Measurements from ENCODE around the gene MTFR2.

MTFR2 gene

DNA sequence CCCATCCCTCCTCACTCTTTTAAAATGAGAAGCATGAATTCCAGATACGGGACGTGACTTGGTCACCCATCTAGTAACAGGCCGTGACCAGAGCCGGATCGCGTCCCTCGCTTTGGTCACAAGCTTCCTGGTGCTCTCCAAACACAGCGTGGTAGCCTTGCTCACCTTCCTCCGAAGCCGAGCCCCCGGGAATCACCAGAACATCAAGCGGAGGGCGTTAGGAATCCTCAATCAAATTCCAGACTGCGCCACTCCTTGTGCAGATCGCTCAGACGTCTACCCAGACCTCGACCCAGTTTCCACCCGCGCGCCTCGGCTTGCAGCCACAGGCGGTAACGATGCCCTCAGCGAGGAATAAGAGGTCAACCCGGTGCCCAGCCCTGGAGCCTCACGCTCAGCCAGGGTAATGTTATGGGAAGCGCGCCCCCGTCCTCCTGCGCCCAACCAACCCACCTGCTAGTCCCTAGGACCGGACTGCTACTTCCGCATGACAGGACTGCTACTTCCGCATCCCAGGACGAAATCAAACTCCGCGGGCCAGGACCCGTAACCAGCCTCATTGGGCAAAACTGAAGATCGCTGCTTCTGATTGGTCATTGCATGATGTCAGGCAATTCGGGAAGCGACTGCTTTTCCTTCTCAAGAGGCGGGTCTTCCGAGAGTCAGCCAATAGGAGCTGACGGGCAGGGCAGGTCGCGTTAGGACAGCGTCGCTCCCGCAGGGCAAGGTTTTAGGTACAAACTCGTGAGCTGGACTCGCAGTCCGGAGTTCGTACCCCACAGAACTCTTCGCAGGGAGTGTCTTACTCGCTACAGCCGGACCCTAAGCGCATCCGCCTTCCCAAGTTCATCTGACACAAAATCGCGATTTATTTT, at the start of gene MTFR2:
Gene MTFR2, minus strand, starts transcription at position 501 of the 875 bp plus-strand sequence. CDS start 1,212 bp downstream, outside the sequence.
- peak; percentile 89 for DNase-seq

DNA sequence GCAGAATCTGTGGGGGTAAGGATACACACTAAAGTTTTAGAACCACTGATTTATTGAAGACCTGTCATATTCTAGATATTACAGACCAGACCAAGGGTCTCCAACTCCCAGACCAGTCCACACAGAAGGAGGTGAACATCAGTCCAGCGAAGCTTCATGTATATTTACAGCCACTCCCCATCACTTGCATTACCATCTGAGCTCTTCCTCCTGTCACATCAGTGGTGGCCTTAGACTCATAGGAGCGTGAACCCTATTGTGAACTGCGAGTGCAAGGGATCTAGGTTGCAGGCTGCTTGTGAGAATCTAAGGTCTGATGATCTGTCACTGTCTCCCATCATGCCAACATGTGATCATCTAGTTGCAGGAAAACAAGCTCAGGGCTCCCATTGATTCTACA, 44.5 kb upstream of the MTFR2 start:
- DNase-seq: no peak

- peak; percentile 79 for DNase-seq
These were observed 40.4 kb upstream of the MTFR2 start for GRCh38 chr6:136290410-136291010.

GRCh38 chr6:136289579-136290409, 39.7 kb upstream of the MTFR2 start, which contains the start of gene BCLAF1:
Gene BCLAF1 (minus strand): TSS chr6:136289846. CDS start chr6:136279866, 9,980 bp downstream.
- peak; percentile 99 for DNase-seq

DNA sequence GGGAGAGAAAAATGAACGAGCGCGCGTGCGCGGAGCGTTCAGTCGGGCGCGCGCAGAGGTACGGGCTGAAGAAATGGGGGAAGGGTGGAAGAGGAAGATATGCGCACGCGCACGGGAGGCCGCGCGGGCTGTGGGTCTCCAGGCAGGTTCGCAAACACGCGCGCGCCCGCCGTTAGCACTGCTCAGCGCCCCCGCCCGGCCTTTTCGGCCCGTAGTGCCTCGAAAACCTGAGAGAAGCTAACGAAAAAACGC, 39.1 kb upstream of the MTFR2 start:
- DNase-seq: peak; percentile 92

DNA sequence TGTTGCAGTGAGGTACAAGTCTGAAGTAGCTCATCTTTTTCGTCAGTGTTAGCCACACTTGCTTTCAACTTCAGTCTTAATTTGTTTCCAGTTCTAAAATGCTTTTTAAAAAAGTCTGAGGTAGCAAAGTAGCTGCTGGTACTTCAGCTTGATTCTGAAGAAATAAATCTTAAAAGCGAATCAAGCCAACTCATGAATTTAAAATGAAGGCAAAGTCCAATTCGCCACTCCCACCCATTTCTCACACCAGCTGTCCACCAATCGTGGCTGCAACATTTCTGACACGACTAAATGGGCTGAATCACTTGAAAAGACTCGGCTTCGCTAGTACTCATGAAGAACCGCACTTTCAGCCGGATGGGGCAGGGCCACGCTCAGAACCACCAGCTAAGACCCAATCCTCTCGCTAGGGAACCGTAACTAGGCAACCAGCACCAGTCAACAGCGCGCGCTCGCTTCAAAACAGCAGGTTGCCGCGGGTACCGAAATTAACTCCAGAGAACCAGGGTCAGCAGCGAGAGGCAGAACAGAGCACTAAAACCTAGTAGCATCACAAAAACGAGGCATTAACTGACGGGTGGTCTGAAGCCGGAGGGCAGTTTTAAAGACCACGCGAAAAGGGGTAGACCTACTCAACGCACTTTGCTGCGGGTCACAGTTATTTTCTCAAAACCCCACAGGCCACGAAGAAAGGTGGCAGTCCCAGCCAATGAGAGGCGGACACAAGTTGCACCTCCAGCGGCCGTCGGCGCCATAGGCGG, 38.6 kb upstream of the MTFR2 start:
- DNase-seq: peak; percentile 88

DNA sequence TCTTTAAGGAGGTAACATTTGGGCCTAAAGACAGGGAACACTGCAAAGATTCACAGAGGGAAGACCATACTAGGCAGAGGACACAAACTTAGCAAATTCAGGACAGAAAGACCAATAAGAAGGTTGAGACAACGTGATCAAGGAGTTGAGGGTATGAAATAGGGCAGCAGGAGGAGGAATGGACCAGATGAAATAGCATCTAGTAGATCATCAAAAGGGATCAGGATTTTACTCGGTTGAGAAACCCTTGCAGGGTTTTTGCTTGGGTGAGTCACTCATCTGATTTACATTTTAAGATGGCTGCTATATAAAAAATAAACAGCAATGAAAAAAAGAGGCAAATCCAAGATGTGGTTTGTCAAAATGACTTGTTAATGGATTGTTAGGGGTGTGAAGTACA, 34.8 kb upstream of the MTFR2 start:
- no peak for DNase-seq

DNA sequence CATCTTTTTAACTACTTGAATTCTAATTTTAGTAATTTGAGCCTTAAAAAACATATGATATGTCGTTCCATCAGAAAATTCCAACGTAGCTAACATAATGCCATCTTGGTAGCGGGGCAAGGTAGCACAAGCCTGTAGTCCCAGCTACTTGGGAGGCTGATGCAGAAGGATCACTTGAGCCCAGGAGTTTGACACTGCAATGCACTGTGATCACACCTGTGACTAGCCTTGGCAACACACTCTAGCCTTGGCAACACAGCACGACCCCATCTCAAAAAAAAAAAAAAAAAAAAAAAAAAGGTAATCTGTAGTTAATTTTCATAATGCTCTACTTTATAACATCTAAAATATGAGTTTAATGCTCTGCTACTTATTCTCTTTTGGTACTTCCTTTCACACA, 32.8 kb upstream of the MTFR2 start:
- DNase-seq: no peak

DNA sequence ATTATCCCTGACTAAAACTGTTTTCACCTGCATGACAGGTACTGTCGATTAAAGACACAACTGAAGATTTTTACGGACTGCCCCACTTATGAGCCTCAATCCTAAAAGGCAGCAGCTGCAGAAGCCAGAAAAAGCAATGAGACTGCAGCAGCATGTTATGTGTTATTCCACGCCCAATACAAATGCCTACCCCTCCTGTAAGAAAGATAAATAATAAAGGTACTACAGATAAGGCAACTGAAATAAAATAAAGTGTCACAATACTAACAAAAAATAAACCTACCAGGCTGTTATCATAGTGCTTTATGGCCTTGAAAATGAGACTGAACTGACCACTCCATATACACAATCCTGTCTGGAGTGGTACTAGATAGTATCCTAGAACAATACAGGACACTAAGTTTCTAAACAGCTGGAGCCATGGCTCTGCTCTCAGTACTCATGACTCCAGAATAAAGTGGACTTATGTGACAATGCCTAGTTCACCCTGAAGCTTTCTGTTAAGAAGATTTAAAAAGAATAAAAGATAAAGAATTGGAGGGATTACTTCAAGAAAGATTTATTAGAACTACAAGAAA, 30.0 kb upstream of the MTFR2 start:
- no peak for DNase-seq

- DNase-seq: no peak
These were observed 24.0 kb upstream of the MTFR2 start for GRCh38 chr6:136274062-136274461.

- DNase-seq: no peak
These were observed 15.0 kb upstream of the MTFR2 start for GRCh38 chr6:136265101-136265500.

DNA sequence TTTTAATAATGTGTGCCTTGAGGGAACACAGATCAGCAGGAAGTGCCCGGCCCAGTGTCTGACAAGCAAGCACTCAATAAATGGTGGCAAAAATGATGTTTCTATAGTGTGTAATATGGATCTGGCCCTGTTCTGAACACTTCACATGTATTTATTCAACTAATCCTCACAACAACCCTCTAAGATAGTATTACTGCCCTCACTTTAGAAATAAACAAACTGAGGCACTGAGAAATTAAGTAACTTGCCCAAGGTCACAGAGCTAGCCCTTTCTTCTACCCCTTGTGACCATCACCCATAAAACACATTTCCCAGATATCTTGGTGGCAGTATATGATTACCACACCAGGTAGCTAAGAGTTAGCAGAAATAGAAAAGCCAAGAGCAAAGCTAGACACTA, 12.8 kb upstream of the MTFR2 start:
- no peak for DNase-seq

GRCh38 chr6:136254851-136255466, 4.8 kb upstream of the MTFR2 start:
- DNase-seq: no peak

DNA sequence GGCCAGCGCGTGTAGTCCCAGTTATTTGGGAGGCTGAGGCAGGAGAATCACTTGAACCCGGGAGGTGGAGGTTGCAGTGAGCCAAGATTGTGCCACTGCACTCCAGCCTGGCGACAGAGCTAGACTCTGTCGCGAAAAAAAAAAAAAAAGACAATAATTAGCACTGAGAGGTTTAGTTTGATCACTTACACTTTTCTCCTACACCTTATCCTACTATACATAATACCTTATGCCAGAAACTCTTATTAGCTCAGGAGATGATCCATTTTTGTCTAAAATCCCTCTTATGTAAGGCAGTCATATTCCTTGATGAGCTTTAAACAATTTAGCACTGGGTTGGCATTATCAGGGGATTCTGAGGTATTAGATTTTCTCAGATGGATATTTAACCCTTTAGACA, 3.6 kb upstream of the MTFR2 start:
- no peak for DNase-seq

DNA sequence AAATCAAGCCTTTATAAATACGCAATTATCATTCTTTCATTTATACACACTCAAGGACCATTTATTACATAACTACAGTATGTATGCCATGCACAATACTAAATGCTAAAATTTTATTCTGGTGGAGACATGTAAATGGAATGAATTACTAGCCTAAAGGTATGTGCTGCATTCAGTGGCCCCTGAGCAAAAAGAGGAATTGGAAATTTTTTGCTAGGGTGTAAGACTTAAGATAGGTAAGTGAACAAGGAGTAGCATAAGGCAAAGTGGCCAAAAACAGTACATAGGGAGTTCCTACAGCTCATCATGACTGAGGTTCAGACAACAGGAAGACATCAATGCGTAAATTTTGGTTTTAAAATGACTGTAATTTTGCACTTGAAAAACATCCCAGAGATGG, 2.3 kb upstream of the MTFR2 start:
- no peak for DNase-seq

DNA sequence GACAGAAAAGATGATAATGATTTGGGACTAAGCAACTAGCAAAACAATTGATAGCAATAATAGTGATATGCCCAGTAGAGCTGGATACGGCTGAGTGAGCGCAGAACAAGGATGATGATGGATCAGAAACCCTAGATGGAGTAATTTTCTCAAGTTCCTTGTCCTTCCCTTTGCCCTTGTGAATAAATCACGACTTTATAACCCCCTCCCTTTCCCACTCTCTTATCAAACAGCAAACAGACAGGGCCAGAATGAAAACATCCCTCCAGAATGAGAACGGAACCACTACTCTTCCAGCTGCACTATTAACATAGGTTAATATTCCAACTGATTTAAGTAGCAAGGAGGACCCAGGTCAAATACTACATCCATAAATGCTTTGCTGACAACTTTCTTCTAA, 1.3 kb upstream of the MTFR2 start:
- DNase-seq: no peak

DNA sequence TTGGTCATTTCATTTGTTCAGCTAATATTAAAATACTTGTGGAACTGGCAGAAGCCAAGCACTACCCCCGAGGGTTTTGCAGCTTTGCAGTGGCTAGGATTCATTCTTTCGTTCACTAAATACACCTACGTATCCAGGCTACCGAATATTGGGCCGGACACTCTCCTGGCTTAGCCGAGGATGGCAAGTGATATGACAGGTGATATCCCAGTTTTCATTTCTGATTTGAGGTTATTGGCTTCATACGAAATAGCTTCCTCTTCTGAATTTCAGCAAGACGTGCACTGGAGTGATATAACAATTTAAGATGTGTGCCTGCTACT, 536 bp upstream of the MTFR2 start:
- DNase-seq: no peak

GRCh38 chr6:136249336-136249735, 775 bp downstream of the MTFR2 start:
- DNase-seq: no peak

GRCh38 chr6:136244061-136244616, 6.0 kb downstream of the MTFR2 start:
- DNase-seq: no peak

DNA sequence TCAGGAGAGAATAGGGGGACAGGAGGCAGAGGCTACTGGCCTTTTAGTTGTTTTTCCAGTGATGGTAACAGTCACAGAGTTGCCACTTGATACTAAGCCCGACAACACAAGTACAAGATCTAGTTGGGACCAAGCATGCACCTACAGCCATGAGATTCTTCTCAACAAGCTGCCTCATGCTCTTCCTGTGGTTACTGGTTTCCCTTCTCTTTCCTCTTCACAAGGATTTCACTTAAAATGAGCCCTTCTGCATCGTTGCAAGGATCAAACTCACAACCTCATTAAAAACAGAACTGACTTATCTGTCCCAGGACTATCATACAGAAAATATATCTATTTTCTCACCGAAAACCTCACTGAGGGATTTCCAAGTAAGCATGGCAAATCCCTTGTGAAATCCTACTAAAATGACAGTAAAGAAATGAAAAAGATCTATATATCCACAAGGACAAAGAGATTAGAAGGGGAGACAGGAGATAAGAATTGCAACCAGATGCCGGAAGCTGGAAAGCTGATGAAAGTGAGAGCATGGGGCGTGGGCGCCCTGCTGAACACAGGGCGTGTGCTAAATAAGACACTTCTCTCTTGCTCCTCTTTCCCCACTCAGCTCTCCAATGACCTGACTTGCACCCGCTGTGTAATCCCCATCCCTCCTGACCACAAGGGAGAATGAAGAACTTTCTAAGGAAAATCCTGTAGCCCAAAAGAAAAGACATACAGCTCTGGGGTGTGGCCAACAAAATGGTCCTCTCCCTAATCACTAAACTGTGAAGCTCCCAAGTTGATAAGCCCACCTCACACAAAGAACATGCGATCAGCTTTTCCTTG, 13.4 kb downstream of the MTFR2 start:
- DNase-seq: no peak

- no peak for DNase-seq
These were observed 14.9 kb downstream of the MTFR2 start for GRCh38 chr6:136235233-136235564.
